Transverse colon (tissue), 4 donors: Measurements from ENCODE around the gene RGN. TPM values are rescaled to one million over a fixed set of nuclear protein-coding genes. Genes with fewer than 3 reads are reported as not detected.
"Not testable (repeated sequence)": the region's sequence is repeated elsewhere in the genome, so short reads cannot be mapped to it uniquely, and the experiment has no call there.

ENCODE experiments used
- DNase-seq: peaks from one replicate; pipeline ENCODE4 v3.0.0-alpha.2; 2019
- H3K27ac ChIP-seq, 4 donors: fragments of 200-600 bp; sonication (generic); 2 replicates each; pipeline ENCODE4 v1.5.1; 2016 to 2018; ENCODE audit warnings: inconsistent platforms in 4 of 4
- H3K27me3 ChIP-seq: fragments of 200-600 bp; sonication (generic); 2 replicates; pipeline ENCODE4 v1.5.1; 2017; ENCODE audit warnings: inconsistent platforms
- H3K36me3 ChIP-seq, 4 donors: fragments of 200-600 bp; sonication (generic); 2 replicates each; pipeline ENCODE4 v1.5.1; 2017 to 2019; ENCODE audit warnings: inconsistent platforms in 4 of 4
- H3K4me1 ChIP-seq, 4 donors: fragments of 200-600 bp; sonication (generic); 2 replicates each; pipeline ENCODE4 v1.5.1; 2017 to 2020; ENCODE audit warnings: inconsistent platforms in 4 of 4
- H3K4me3 ChIP-seq, 4 donors: fragments of 200-600 bp; sonication (generic); 1 replicate in 1 of 4; 2 replicates in 3 of 4; pipeline versions ENCODE4 v1.5.1 to v1.6.1; 2017 to 2019; ENCODE audit warnings: inconsistent platforms in 4 of 4
- H3K9me3 ChIP-seq, 2 donors: fragments of 200-600 bp; sonication (generic); 2 replicates each; pipeline ENCODE4 v1.5.1; 2017 to 2019; ENCODE audit warnings: inconsistent platforms in 2 of 2
- CTCF ChIP-seq, 5 experiments: fragments of 200-600 bp in 3 of 5; fragments of 450-650 bp in 2 of 5; sonication (generic) in 3 of 5; IDR thresholded peaks; 1 replicate in 2 of 5; 2 replicates in 3 of 5; pipeline ENCODE4 v1.5.1; 2016 to 2017; ENCODE audit warnings: antibody characterized with exemption in 5 of 5, inconsistent platforms in 3 of 5, mild to moderate bottlenecking in 2 of 5, moderate library complexity in 1 of 5
- EP300 ChIP-seq: sonication (generic); formaldehyde crosslinking; IDR thresholded peaks from one replicate; pipeline ENCODE4 v1.6.1; 2017; ENCODE audit warnings: antibody characterized with exemption, low read depth
- POLR2A ChIP-seq: fragments of 450-650 bp; IDR thresholded peaks from one replicate; pipeline ENCODE4 v1.6.1; 2016; ENCODE audit warnings: antibody characterized with exemption, mild to moderate bottlenecking, moderate library complexity
- POLR2AphosphoS5 ChIP-seq, 3 donors: sonication (generic); formaldehyde crosslinking; IDR thresholded peaks; one replicate each; pipeline ENCODE4 v1.6.1; 2016; ENCODE audit warnings: antibody characterized with exemption in 3 of 3
- WGBS, 2 donors: methylation state at CpG; one replicate each; pipeline ENCODE4 v1.1.5; 2018; ENCODE audit warnings: low coverage in 1 of 2; 5-methylcytosine and 5-hydroxymethylcytosine counted together
- in situ Hi-C, 4 donors: fragments of 200-750 bp; cut with MboI; loops; one replicate each; pipeline versions ENCODE4 v1.15.0 to v1.15.1; 2017; ENCODE audit warnings: low sequenced_read_pairs in 3 of 4, low pct_ligation_motif_present in 1 of 4, low pct_unique_long_range_greater_than_20kb in 1 of 4
- intact Hi-C: fragments of 100-400 bp; cut with DNase I; formaldehyde crosslinking; loops from one replicate; pipeline ENCODE4 v1.15.1; 2023; ENCODE audit warnings: low total_unique reads
- small RNA-seq, 4 donors: library from RNA; depleted of rRNA; stranded (forward); fragments of <200 nt; gene quantifications; one replicate each; pipeline ENCODE3, GENCODE V24; 2016
- total RNA-seq, 4 donors: library from RNA; depleted of rRNA; stranded (reverse); fragments of >200 nt; gene quantifications; one replicate each; pipeline ENCODE4 v1.1.0, GENCODE V29; 2016

RGN gene
- total RNA-seq, 4 donors from 2014 or later, result 0.96 to 1.3 TPM; not detected in 2

GRCh38 chrX:47133493-47133892 lies 55.2 kb downstream of the RGN start:
- peaks cover 0 to 4% (median 0%) of the 10 kb centered on the region in 4 donors for H3K4me1 ChIP-seq
- in situ Hi-C loops (no loop called here), intact Hi-C loops (no loop called here)
- H3K27me3 ChIP-seq, result no peaks in the 10 kb centered on the region
- H3K9me3 ChIP-seq, result no peaks in the 10 kb centered on the region
- TF ChIP-seq POLR2AphosphoS5 (IDR thresholded peaks at IDR 0.05), result no peak
- TF ChIP-seq POLR2A, result no peak
- TF ChIP-seq CTCF (IDR thresholded peaks at IDR 0.05), result no peak
- TF ChIP-seq EP300, result no peak
- no peak for DNase-seq
- H3K27ac ChIP-seq, result no peak overlapping the region
- WGBS, 2 donors, result 73 to 100% methylated on average over 1 to 5 of the region's 5 CpGs
- H3K4me3 ChIP-seq, result no peak overlapping the region
- no peaks in the 10 kb centered on the region for H3K36me3 ChIP-seq

- H3K27ac ChIP-seq, in situ Hi-C loops, H3K27me3 ChIP-seq, H3K9me3 ChIP-seq, intact Hi-C loops, DNase-seq, H3K4me3 ChIP-seq, H3K36me3 ChIP-seq, H3K4me1 ChIP-seq: not testable (repeated sequence)
- 62% methylated on average over 5 of the region's 5 CpGs; no CpG with 5 or more reads in 1 of the 2 donors for WGBS, 2 donors
Measured at GRCh38 chrX:47135650-47136049, 57.4 kb downstream of the RGN start.

- DNase-seq, result no peak
- Histone ChIP-seq H3K9me3 (no peaks in the 10 kb centered on the region), H3K4me1 (peaks cover 0 to 3% (median 0%) of the 10 kb centered on the region in 4 donors), H3K27ac (no peak overlapping the region), H3K36me3 (no peaks in the 10 kb centered on the region), H3K27me3 (no peaks in the 10 kb centered on the region), H3K4me3 (no peak overlapping the region)
- intact Hi-C loops, result no loop called here
- WGBS, 2 donors, result 40 to 75% methylated on average over 1 to 6 of the region's 6 CpGs
- in situ Hi-C loops, result no loop called here
- no peak for TF ChIP-seq POLR2A
- TF ChIP-seq EP300, result no peak
Measured at GRCh38 chrX:47138171-47138570, 59.9 kb downstream of the RGN start.

Small RNA genes within 50 kb of the gene (small RNA-seq; reads per million reads assigned to genes)
- 0 reads per million in 4 donors for gene RNU12-2P
- 0 reads per million in 4 donors for gene RNU6-1189P

Other genes starting within 250 kb of the RGN start
- gene RP2, start 241.4 kb upstream of the RGN start, total RNA-seq, result 10 to 100 TPM in 2 of 4 donors, 1 to 10 TPM in 2; 1.2 to 15.0 (median 11.1) TPM
- 1 to 10 TPM in 3 of 4 donors, under 1 TPM in 1; 0.60 to 5.6 (median 3.1) TPM for gene JADE3, start 166.0 kb upstream of the RGN start, total RNA-seq
- 10 to 100 TPM; 64.3 to 91.1 (median 71.4) TPM for gene NDUFB11, start 66.3 kb downstream of the RGN start, total RNA-seq
- 10 to 100 TPM; 28.6 to 70.8 (median 31.5) TPM for gene RBM10, start 66.8 kb downstream of the RGN start, total RNA-seq
- 100 to 1,000 TPM; 145 to 182 (median 163) TPM for gene UBA1, start 115.4 kb downstream of the RGN start, total RNA-seq
- gene CDK16, start 140.2 kb downstream of the RGN start, total RNA-seq, result 100 to 1,000 TPM; 105 to 181 (median 151) TPM
- 10 to 100 TPM in 3 of 4 donors, 1 to 10 TPM in 1; 5.0 to 45.3 (median 22.3) TPM for gene USP11, start 154.6 kb downstream of the RGN start, total RNA-seq